Adrenal gland (tissue), 12 donors: ENCODE results near the gene VASH1. TPM values are rescaled to one million over a fixed set of nuclear protein-coding genes. Genes with fewer than 3 reads are reported as not detected.

Source experiments
- DNase-seq, 7 donors: peaks; one replicate each; pipeline ENCODE4 v3.0.0-alpha.2; 2019 to 2020
- H3K27ac ChIP-seq, 5 donors: fragments of 200-600 bp; sonication (generic) in 4 of 5; 1 replicate in 3 of 5; 2 replicates in 2 of 5; pipeline versions ENCODE4 v1.5.1 to v1.8.0; 2016 to 2020; ENCODE audit warnings: mild to moderate bottlenecking in 1 of 5
- H3K27me3 ChIP-seq: fragments of 200-600 bp; 2 replicates; pipeline ENCODE4 v1.8.0; 2021
- H3K36me3 ChIP-seq, 2 donors: fragments of 200-600 bp; replicated peaks in 1 of 2; 1 replicate in 1 of 2; 2 replicates in 1 of 2; pipeline versions ENCODE4 v1.5.1 to v1.8.0; 2018 to 2022
- H3K4me1 ChIP-seq, 2 donors: fragments of 200-600 bp; replicated peaks in 1 of 2; 1 replicate in 1 of 2; 2 replicates in 1 of 2; pipeline versions ENCODE4 v1.5.1 to v1.8.0; 2018 to 2021
- H3K4me3 ChIP-seq, 4 donors: fragments of 200-600 bp; sonication (generic) in 3 of 4; one replicate each; pipeline ENCODE4 v1.5.1; 2016 to 2018
- H3K9me3 ChIP-seq, 3 donors: fragments of 200-600 bp; sonication (generic) in 1 of 3; replicated peaks in 1 of 3; 1 replicate in 2 of 3; 2 replicates in 1 of 3; pipeline versions ENCODE4 v1.5.1 to v1.8.0; 2016 to 2021
- POLR2A ChIP-seq, 2 donors: fragments of 450-650 bp; IDR thresholded peaks; one replicate each; pipeline ENCODE4 v1.6.1; 2017; ENCODE audit warnings: antibody characterized with exemption in 2 of 2, mild to moderate bottlenecking in 2 of 2, moderate library complexity in 1 of 2
- WGBS, 4 donors: extraction: QIAGEN DNeasy Blood & Tissue Kit in 2 of 4; methylation state at CpG; one replicate each; pipeline versions ENCODE4 v1.1.5 to v1.1.7; 2013 to 2017; 5-methylcytosine and 5-hydroxymethylcytosine counted together
- intact Hi-C, 2 donors: fragments of 100-400 bp; cut with DNase I; formaldehyde crosslinking; loops; one replicate each; pipeline versions ENCODE4 v1.14.1 to v1.15.0; 2022 to 2023
- polyA plus RNA-seq, 3 donors: library from polyadenylated mRNA; stranded (reverse); fragments of 200-250 nt in 2 of 3; fragments of 350-450 nt in 1 of 3; fragmentation: Illumina TruSeq in 1 of 3; extraction: RNeasy Lipid Tissue Mini Kit (QIAGEN cat#74804) in 1 of 3; gene quantifications; one replicate each; pipeline ENCODE4 v1.2.3, GENCODE V29; 2013 to 2014
- total RNA-seq, 9 donors: library from RNA; depleted of rRNA in 4 of 9; stranded (reverse); fragments of >200 nt in 4 of 9; fragments of 120-200 nt in 1 of 9; fragmentation: NEBNext Ultra II Directional in 1 of 9; extraction: Animal tissue kit (Norgen Biotek cat#: 25700) in 1 of 9; gene quantifications; one replicate each; pipeline versions ENCODE4 v1.1.0 to v1.2.4, GENCODE V29; 2013 to 2023
- TF ChIP-seq, protein P1 (sequence below), 6 experiments: fragments of 450-650 bp in 4 of 6; fragments of 200-600 bp in 2 of 6; sonication (generic) in 1 of 6; IDR thresholded peaks; 1 replicate in 5 of 6; 2 replicates in 1 of 6; pipeline versions ENCODE4 v1.5.1 to v1.8.0; 2016 to 2021; ENCODE audit warnings: antibody characterized with exemption in 6 of 6, mild to moderate bottlenecking in 2 of 6, moderate library complexity in 1 of 6
- donor health status: healthy with polysubstance abuse.
- donor health status: Bipolar disorder and iron deficiency.
- donor health status: DM: yes; HTN: yes; CAD: no.
- donor health status: DM: no; HTN: no; CAD: no.
- donor health status: DM: no; HTN: no; CAD: no.
- donor health status: DM: yes; HTN: yes; CAD: no.

Gene VASH1
- total and polyA plus RNA-seq, 12 donors = 13.6 to 58.5 (median 23.9) TPM

DNA sequence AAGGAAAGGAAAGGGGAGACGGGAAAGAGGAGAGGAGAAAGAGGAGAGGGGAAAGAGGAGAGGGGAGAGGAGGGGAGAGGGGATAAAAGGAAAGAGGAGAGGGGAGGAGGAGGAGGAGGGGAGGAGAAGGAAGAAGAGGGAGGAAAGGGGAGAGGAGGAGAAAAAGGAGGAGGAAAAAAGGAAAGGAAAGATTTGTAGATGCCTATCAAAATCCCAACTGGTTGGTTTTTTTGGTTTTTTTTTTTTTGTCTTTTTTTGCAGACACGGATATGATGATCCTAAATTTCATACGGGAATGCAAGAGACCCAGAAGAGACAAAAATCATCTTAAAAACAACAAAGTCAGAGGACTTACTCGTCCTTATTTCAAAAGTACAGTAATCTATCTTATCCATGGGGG is 32.1 kb downstream of the VASH1 start:
- Histone ChIP-seq H3K27me3 (no peaks in the 10 kb centered on the region), H3K9me3 (no peaks in the 10 kb centered on the region), H3K4me1 (no peaks in the 10 kb centered on the region), H3K4me3 (no peak overlapping the region), H3K27ac (no peak overlapping the region), H3K36me3 (peaks cover 0 to 56% of the 10 kb centered on the region in 2 donors)
- intact Hi-C loops = no loop called here
- TF ChIP-seq POLR2A (IDR thresholded peaks at IDR 0.05) = no peak
- TF ChIP-seq, protein P1, sequence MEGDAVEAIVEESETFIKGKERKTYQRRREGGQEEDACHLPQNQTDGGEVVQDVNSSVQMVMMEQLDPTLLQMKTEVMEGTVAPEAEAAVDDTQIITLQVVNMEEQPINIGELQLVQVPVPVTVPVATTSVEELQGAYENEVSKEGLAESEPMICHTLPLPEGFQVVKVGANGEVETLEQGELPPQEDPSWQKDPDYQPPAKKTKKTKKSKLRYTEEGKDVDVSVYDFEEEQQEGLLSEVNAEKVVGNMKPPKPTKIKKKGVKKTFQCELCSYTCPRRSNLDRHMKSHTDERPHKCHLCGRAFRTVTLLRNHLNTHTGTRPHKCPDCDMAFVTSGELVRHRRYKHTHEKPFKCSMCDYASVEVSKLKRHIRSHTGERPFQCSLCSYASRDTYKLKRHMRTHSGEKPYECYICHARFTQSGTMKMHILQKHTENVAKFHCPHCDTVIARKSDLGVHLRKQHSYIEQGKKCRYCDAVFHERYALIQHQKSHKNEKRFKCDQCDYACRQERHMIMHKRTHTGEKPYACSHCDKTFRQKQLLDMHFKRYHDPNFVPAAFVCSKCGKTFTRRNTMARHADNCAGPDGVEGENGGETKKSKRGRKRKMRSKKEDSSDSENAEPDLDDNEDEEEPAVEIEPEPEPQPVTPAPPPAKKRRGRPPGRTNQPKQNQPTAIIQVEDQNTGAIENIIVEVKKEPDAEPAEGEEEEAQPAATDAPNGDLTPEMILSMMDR (IDR thresholded peaks at IDR 0.05) = no peak
- WGBS, 4 donors = 91 to 97% (median 94%) methylated on average over 3 to 4 of the region's 4 CpGs
- no peak for DNase-seq

- intact Hi-C loops = no loop called here
- H3K27ac ChIP-seq = no peak overlapping the region
- peaks cover 0 to 50% of the 10 kb centered on the region in 2 donors for H3K36me3 ChIP-seq
- H3K27me3 ChIP-seq = no peaks in the 10 kb centered on the region
- no peak overlapping the region for H3K4me3 ChIP-seq
- H3K4me1 ChIP-seq = no peaks in the 10 kb centered on the region
- H3K9me3 ChIP-seq = no peaks in the 10 kb centered on the region
- TF ChIP-seq, protein P1 (IDR thresholded peaks at IDR 0.05) = no peak
- TF ChIP-seq POLR2A (IDR thresholded peaks at IDR 0.05) = no peak
- WGBS, 4 donors = 85 to 88% (median 86%) methylated on average over 5 of the region's 5 CpGs
- DNase-seq = no peak
Observed at GRCh38 chr14:76793956-76794355, 32.7 kb downstream of the VASH1 start.

DNA sequence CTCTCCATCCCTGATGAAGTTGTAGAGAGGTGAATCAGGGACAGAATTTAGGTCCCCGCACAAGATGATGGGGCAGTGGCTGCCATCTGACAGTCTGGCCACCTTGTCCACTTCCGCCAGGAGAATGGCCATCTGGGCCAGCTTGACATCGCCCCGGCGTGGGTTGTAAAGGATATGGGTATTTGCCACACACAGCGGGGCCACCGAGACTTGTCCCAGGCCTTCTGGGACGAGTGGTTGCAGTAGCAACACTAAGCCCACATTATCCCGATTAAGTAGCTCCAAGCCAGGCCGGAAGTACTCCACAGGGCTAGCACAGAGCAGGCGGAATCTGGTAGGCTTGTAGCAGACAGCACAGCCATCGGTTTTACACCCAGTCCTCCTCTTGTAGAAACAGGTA is 45.2 kb downstream of the VASH1 start:
- WGBS, 4 donors = 92 to 94% (median 93%) methylated on average over 6 to 12 of the region's 12 CpGs
- intact Hi-C loops = no loop called here
- no peak for DNase-seq

GRCh38 chr14:76808011-76808410 is 46.7 kb downstream of the VASH1 start:
- Histone ChIP-seq H3K4me1 (peaks cover 6 to 21% of the 10 kb centered on the region in 2 donors), H3K9me3 (no peaks in the 10 kb centered on the region), H3K4me3 (no peak overlapping the region), H3K27me3 (no peaks in the 10 kb centered on the region), H3K27ac (no peak overlapping the region), H3K36me3 (peaks cover 0 to 56% of the 10 kb centered on the region in 2 donors)
- TF ChIP-seq, protein P1 (IDR thresholded peaks at IDR 0.05) = no peak
- no peak for TF ChIP-seq POLR2A (IDR thresholded peaks at IDR 0.05)
- intact Hi-C loops = no loop called here
- WGBS, 4 donors = 73 to 96% (median 85%) methylated on average over 1 of the region's 1 CpG
- DNase-seq = no peak

More for the DNA sequence above, 45.2 kb downstream of the VASH1 start:
- Histone ChIP-seq H3K27ac (no peak overlapping the region), H3K4me1 (peaks cover 6 to 13% of the 10 kb centered on the region in 2 donors), H3K9me3 (no peaks in the 10 kb centered on the region), H3K4me3 (no peak overlapping the region), H3K27me3 (no peaks in the 10 kb centered on the region), H3K36me3 (peaks cover 0 to 70% of the 10 kb centered on the region in 2 donors)
- TF ChIP-seq, protein P1 (IDR thresholded peaks at IDR 0.05) = no peak
- no peak for TF ChIP-seq POLR2A (IDR thresholded peaks at IDR 0.05)
